ENCODE data around the gene RHOF.
A peak's percentile ranks its signal among the peaks of the same experiment; 100 is the strongest.

The RHOF gene

GRCh38 chr12:121812921-121813896 is 19.7 kb upstream of the RHOF start:
- ATAC-seq (ENCODE audit: low read depth), result no peak
- H3K27me3 Mint-ChIP-seq, result no peaks in the 10 kb centered on the region
- H3K9me3 Mint-ChIP-seq, result no peaks in the 10 kb centered on the region
- no peak for DNase-seq (ENCODE audit: low spot score in 2 of 2)
- peaks cover 36% of the 10 kb centered on the region for H3K4me1 Mint-ChIP-seq
- H3K27ac Mint-ChIP-seq, result no peak overlapping the region
- H3K36me3 Mint-ChIP-seq, result peaks cover 28% of the 10 kb centered on the region
- H3K4me3 Mint-ChIP-seq, result peak overlapping the region; percentile 83

GRCh38 chr12:121812320-121812871 is 18.9 kb upstream of the RHOF start:
- H3K9me3 Mint-ChIP-seq, result no peaks in the 10 kb centered on the region
- H3K36me3 Mint-ChIP-seq, result peaks cover 26% of the 10 kb centered on the region
- ATAC-seq (ENCODE audit: low read depth) (peak; percentile 34), DNase-seq (ENCODE audit: low spot score in 2 of 2) (no peak)
- peak overlapping the region; percentile 83 for H3K4me3 Mint-ChIP-seq
- peak overlapping the region; percentile 80 for H3K27ac Mint-ChIP-seq
- peaks cover 41% of the 10 kb centered on the region for H3K4me1 Mint-ChIP-seq
- no peaks in the 10 kb centered on the region for H3K27me3 Mint-ChIP-seq

- no peaks in the 10 kb centered on the region for H3K27me3 Mint-ChIP-seq
- DNase-seq (ENCODE audit: low spot score in 2 of 2), result peak; percentile 79 to 88
- peaks cover 43% of the 10 kb centered on the region for H3K4me1 Mint-ChIP-seq
- peak overlapping the region; percentile 83 for H3K4me3 Mint-ChIP-seq
- H3K36me3 Mint-ChIP-seq, result peaks cover 25% of the 10 kb centered on the region
- peak overlapping the region; percentile 80 for H3K27ac Mint-ChIP-seq
- no peaks in the 10 kb centered on the region for H3K9me3 Mint-ChIP-seq
- ATAC-seq (ENCODE audit: low read depth), result peak; percentile 75
Observed at GRCh38 chr12:121811434-121812319, 18.2 kb upstream of the RHOF start.

- peaks cover 22% of the 10 kb centered on the region for H3K36me3 Mint-ChIP-seq
- peak overlapping the region; percentile 80 for H3K27ac Mint-ChIP-seq
- H3K27me3 Mint-ChIP-seq, result no peaks in the 10 kb centered on the region
- peak overlapping the region; percentile 83 for H3K4me3 Mint-ChIP-seq
- DNase-seq (ENCODE audit: low spot score in 2 of 2) (no peak), ATAC-seq (ENCODE audit: low read depth) (no peak)
- peaks cover 46% of the 10 kb centered on the region for H3K4me1 Mint-ChIP-seq
- no peaks in the 10 kb centered on the region for H3K9me3 Mint-ChIP-seq
Observed at GRCh38 chr12:121810833-121811433, 17.4 kb upstream of the RHOF start.

- H3K27me3 Mint-ChIP-seq, result no peaks in the 10 kb centered on the region
- H3K4me3 Mint-ChIP-seq, result no peak overlapping the region
- H3K36me3 Mint-ChIP-seq, result peaks cover 20% of the 10 kb centered on the region
- no peak for ATAC-seq (ENCODE audit: low read depth)
- no peak overlapping the region for H3K27ac Mint-ChIP-seq
- no peaks in the 10 kb centered on the region for H3K9me3 Mint-ChIP-seq
- peaks cover 48% of the 10 kb centered on the region for H3K4me1 Mint-ChIP-seq
- no peak for DNase-seq (ENCODE audit: low spot score in 2 of 2)
Observed at GRCh38 chr12:121810234-121810817, 16.8 kb upstream of the RHOF start.

- Mint-ChIP-seq H3K4me3 (no peak overlapping the region), H3K9me3 (no peaks in the 10 kb centered on the region), H3K27me3 (no peaks in the 10 kb centered on the region), H3K27ac (peak overlapping the region; percentile 75), H3K4me1 (peaks cover 47% of the 10 kb centered on the region), H3K36me3 (peaks cover 19% of the 10 kb centered on the region)
- ATAC-seq (ENCODE audit: low read depth) (no peak), DNase-seq (ENCODE audit: low spot score in 2 of 2) (no peak)
Observed at GRCh38 chr12:121809712-121810116, 16.2 kb upstream of the RHOF start.

- DNase-seq (ENCODE audit: low spot score in 2 of 2) (no peak), ATAC-seq (ENCODE audit: low read depth) (no peak)
- Mint-ChIP-seq H3K4me3 (peak overlapping the region; percentile 25), H3K27ac (peak overlapping the region; percentile 60), H3K36me3 (peaks cover 16% of the 10 kb centered on the region), H3K27me3 (no peaks in the 10 kb centered on the region), H3K4me1 (peaks cover 44% of the 10 kb centered on the region), H3K9me3 (no peaks in the 10 kb centered on the region)
Observed at GRCh38 chr12:121808623-121809022, 15.1 kb upstream of the RHOF start.

GRCh38 chr12:121807642-121808347 is 14.3 kb upstream of the RHOF start:
- peak in 1 of 2 donors; percentile 53 for DNase-seq (ENCODE audit: low spot score in 2 of 2)
- Mint-ChIP-seq H3K27ac (peak overlapping the region; percentile 82), H3K36me3 (peaks cover 12% of the 10 kb centered on the region), H3K9me3 (no peaks in the 10 kb centered on the region), H3K4me1 (peaks cover 36% of the 10 kb centered on the region), H3K4me3 (peak overlapping the region; percentile 76), H3K27me3 (no peaks in the 10 kb centered on the region)
- peak; percentile 23 for ATAC-seq (ENCODE audit: low read depth)

- Mint-ChIP-seq H3K27ac (peak overlapping the region; percentile 90), H3K9me3 (no peaks in the 10 kb centered on the region), H3K27me3 (no peaks in the 10 kb centered on the region), H3K4me1 (peaks cover 30% of the 10 kb centered on the region), H3K4me3 (peak overlapping the region; percentile 93), H3K36me3 (peaks cover 11% of the 10 kb centered on the region)
- ATAC-seq (ENCODE audit: low read depth) (no peak), DNase-seq (ENCODE audit: low spot score in 2 of 2) (no peak)
Observed at GRCh38 chr12:121806546-121807423, 13.3 kb upstream of the RHOF start.

- DNase-seq (ENCODE audit: low spot score in 2 of 2), result peak; percentile 54 to 66
- no peaks in the 10 kb centered on the region for H3K27me3 Mint-ChIP-seq
Observed at GRCh38 chr12:121806009-121806545, 12.6 kb upstream of the RHOF start.

GRCh38 chr12:121805171-121806008 is 11.9 kb upstream of the RHOF start:
- Mint-ChIP-seq H3K9me3 (no peaks in the 10 kb centered on the region), H3K27ac (peak overlapping the region; percentile 90), H3K27me3 (no peaks in the 10 kb centered on the region), H3K4me1 (peaks cover 24% of the 10 kb centered on the region), H3K4me3 (peak overlapping the region; percentile 97), H3K36me3 (peaks cover 11% of the 10 kb centered on the region)
- no peak for ATAC-seq (ENCODE audit: low read depth)
- DNase-seq (ENCODE audit: low spot score in 2 of 2), result peak; percentile 25 to 62

More at GRCh38 chr12:121806009-121806545, 12.6 kb upstream of the RHOF start:
- Mint-ChIP-seq H3K9me3 (no peaks in the 10 kb centered on the region), H3K27ac (peak overlapping the region; percentile 90), H3K4me1 (peaks cover 28% of the 10 kb centered on the region), H3K4me3 (peak overlapping the region; percentile 93), H3K36me3 (peaks cover 11% of the 10 kb centered on the region)
- ATAC-seq (ENCODE audit: low read depth), result peak; percentile 44
